MM.1S (cell line): ENCODE measurements around the gene PCDHB13.

Source experiments
- CTCF ChIP-seq: fragments of 300-600 bp; sonication (generic); IDR thresholded peaks from 2 replicates; pipeline ENCODE4 v1.5.1; 2016; ENCODE audit warnings: antibody characterized with exemption, low read length, mixed read lengths
- EZH2 ChIP-seq: fragments of 300-600 bp; sonication (generic); optimal IDR thresholded peaks from 2 replicates; pipeline ENCODE3; 2017; ENCODE audit warnings: low read depth, mild to moderate bottlenecking, antibody characterized with exemption, low read length, mixed read lengths
- EZH2phosphoT487 ChIP-seq: fragments of 300-600 bp; sonication (generic); IDR thresholded peaks from 2 replicates; pipeline ENCODE4 v1.6.1; 2018; ENCODE audit warnings: antibody characterized with exemption, low read length

DNA sequence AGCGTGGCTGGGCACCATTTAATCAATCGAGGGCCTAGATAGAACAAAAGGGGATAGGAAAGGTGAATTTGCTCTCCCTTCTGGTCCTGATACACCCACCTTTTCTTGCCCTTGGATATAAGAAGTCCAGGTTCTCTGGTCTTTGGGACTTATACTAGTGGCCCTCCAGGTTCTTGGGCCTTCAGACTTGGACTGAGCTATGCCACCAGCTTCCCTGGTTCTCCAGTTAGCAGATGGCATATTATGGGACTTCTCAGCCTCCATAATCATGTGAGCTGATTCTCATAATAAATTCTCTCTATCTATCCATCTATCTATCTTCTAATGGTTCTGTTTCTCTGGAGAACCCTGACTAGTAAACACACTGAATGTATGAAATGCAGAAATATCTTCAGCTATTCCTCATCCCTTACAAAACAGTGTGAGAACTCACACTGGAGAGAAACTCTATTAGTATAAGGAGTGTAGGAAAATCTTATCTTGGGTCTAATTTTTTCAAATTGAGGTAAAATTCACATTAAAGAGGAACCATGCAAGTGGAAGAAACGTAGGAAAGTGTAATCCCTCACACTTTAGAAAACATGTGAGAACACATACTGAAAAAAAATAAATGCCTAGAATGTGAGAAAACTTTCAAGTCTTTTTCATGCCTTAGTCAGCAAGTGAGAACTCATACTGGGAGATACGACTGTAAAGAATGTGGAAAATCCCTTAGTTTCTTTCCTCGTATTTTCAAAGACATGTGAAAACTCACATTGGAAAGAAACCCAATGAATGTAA lies 46.9 kb downstream of the PCDHB13 start:
- TF ChIP-seq CTCF (no peak), EZH2phosphoT487 (no peak), EZH2 (no peak)
